GM19023 (cell line): ENCODE results near the gene RPL13.

ENCODE experiments used
- ATAC-seq: cut with Tn5 transposase; IDR thresholded peaks from one replicate; pipeline ENCODE4 v1.9.1; 2021; ENCODE audit warnings: mild to moderate bottlenecking, moderate library complexity; ENCODE audit not compliant: unreplicated experiment

The RPL13 gene

GRCh38 chr16:89545044-89545830 is 15.2 kb upstream of the RPL13 start:
- ATAC-seq: no peak

GRCh38 chr16:89545831-89546574 is 14.5 kb upstream of the RPL13 start:
- ATAC-seq: no peak

- no peak for ATAC-seq
Observed at GRCh38 chr16:89546781-89547180, 13.7 kb upstream of the RPL13 start.

- no peak for ATAC-seq
Observed at GRCh38 chr16:89547291-89547690, 13.2 kb upstream of the RPL13 start.

- no peak for ATAC-seq
Observed at GRCh38 chr16:89547860-89548259, 12.6 kb upstream of the RPL13 start.

GRCh38 chr16:89548344-89549006 is 12.0 kb upstream of the RPL13 start:
- no peak for ATAC-seq

- ATAC-seq: no peak
Observed at GRCh38 chr16:89549007-89549700, 11.3 kb upstream of the RPL13 start.

GRCh38 chr16:89550421-89551007 is 10.0 kb upstream of the RPL13 start:
- ATAC-seq: no peak

GRCh38 chr16:89552329-89552728 is 8.2 kb upstream of the RPL13 start:
- no peak for ATAC-seq

GRCh38 chr16:89552913-89553312 is 7.6 kb upstream of the RPL13 start:
- no peak for ATAC-seq

GRCh38 chr16:89553733-89554132 is 6.7 kb upstream of the RPL13 start:
- ATAC-seq: no peak

GRCh38 chr16:89554343-89554742 is 6.1 kb upstream of the RPL13 start:
- no peak for ATAC-seq

GRCh38 chr16:89555265-89555664 is 5.2 kb upstream of the RPL13 start:
- ATAC-seq: no peak

GRCh38 chr16:89555780-89556179 is 4.7 kb upstream of the RPL13 start:
- ATAC-seq: no peak

GRCh38 chr16:89556750-89557689 is 3.5 kb upstream of the RPL13 start:
- ATAC-seq: no peak

- no peak for ATAC-seq
Observed at GRCh38 chr16:89557690-89558490, 2.6 kb upstream of the RPL13 start.

- no peak for ATAC-seq
Observed at GRCh38 chr16:89561142-89561883, 831 bp downstream of the RPL13 start.

GRCh38 chr16:89561884-89562599 is 1.6 kb downstream of the RPL13 start:
- ATAC-seq: no peak
